Thoracic aorta (tissue), 2 donors: ENCODE measurements around the gene NDUFV2. TPM values are rescaled to one million over a fixed set of nuclear protein-coding genes. Genes with fewer than 3 reads are reported as not detected.

Source experiments
- ATAC-seq: fragments of 150-250 bp; one replicate; pipeline ENCODE4 v1.8.0; 2017; ENCODE audit warnings: low read depth; ENCODE audit not compliant: insufficient number of reproducible peaks, low FRiP score
- DNase-seq: peaks from one replicate; pipeline ENCODE4 v3.0.0-alpha.2; 2020; ENCODE audit warnings: low spot score
- H3K27ac ChIP-seq, 2 donors: fragments of 200-600 bp; sonication (generic); 1 replicate in 1 of 2; 2 replicates in 1 of 2; pipeline ENCODE4 v1.5.1; 2016; ENCODE audit warnings: mild to moderate bottlenecking in 2 of 2, moderate library complexity in 2 of 2
- H3K27me3 ChIP-seq: fragments of 200-600 bp; sonication (generic); replicated peaks from 2 replicates; pipeline ENCODE4 v1.6.0; 2016; ENCODE audit warnings: mild to moderate bottlenecking; ENCODE audit not compliant: insufficient read depth
- H3K36me3 ChIP-seq: fragments of 200-600 bp; sonication (generic); one replicate; pipeline ENCODE4 v1.5.1; 2016
- H3K4me1 ChIP-seq, 2 donors: fragments of 200-600 bp; sonication (generic); 1 replicate in 1 of 2; 2 replicates in 1 of 2; pipeline versions ENCODE4 v1.5.1 to v1.6.0; 2016; ENCODE audit warnings: low read depth in 2 of 2, mild to moderate bottlenecking in 1 of 2; ENCODE audit not compliant: control insufficient read depth in 1 of 2
- H3K4me3 ChIP-seq: fragments of 200-600 bp; sonication (generic); 2 replicates; pipeline ENCODE4 v1.5.1; 2016; ENCODE audit warnings: mild to moderate bottlenecking
- H3K9me3 ChIP-seq: fragments of 200-600 bp; sonication (generic); 2 replicates; pipeline ENCODE4 v1.5.1; 2016
- CTCF ChIP-seq: fragments of 200-600 bp; sonication (generic); IDR thresholded peaks from one replicate; pipeline ENCODE4 v1.5.1; 2019; ENCODE audit warnings: antibody characterized with exemption
- total RNA-seq, 2 donors: library from RNA; depleted of rRNA; stranded (reverse); fragments of >200 nt; gene quantifications; one replicate each; pipeline versions ENCODE4 v1.1.0 to v1.2.3, GENCODE V29; 2016

Gene NDUFV2
- total RNA-seq, 2 donors from 2014 or later, result 44.0 to 94.9 TPM

- H3K9me3 ChIP-seq, result no peaks in the 10 kb centered on the region
- peaks cover 18 to 42% of the 10 kb centered on the region in 2 donors for H3K4me1 ChIP-seq
- no peak for DNase-seq
- no peak for TF ChIP-seq CTCF
- no peak for ATAC-seq
- no peak overlapping the region for H3K4me3 ChIP-seq
- H3K27ac ChIP-seq, result no peak overlapping the region
- H3K36me3 ChIP-seq, result no peaks in the 10 kb centered on the region
- no peaks in the 10 kb centered on the region for H3K27me3 ChIP-seq
Measured at GRCh38 chr18:9173770-9174233, 71.3 kb downstream of the NDUFV2 start.

GRCh38 chr18:9174302-9174701 lies 71.8 kb downstream of the NDUFV2 start:
- DNase-seq, result no peak
- no peak for TF ChIP-seq CTCF
- no peaks in the 10 kb centered on the region for H3K9me3 ChIP-seq
- H3K27ac ChIP-seq, result no peak overlapping the region
- no peaks in the 10 kb centered on the region for H3K27me3 ChIP-seq
- H3K4me3 ChIP-seq, result no peak overlapping the region
- no peak for ATAC-seq
- no peaks in the 10 kb centered on the region for H3K36me3 ChIP-seq
- peaks cover 18 to 42% of the 10 kb centered on the region in 2 donors for H3K4me1 ChIP-seq

GRCh38 chr18:9175115-9175514 lies 72.6 kb downstream of the NDUFV2 start:
- no peaks in the 10 kb centered on the region for H3K9me3 ChIP-seq
- TF ChIP-seq CTCF, result no peak
- DNase-seq (no peak), ATAC-seq (no peak)
- no peak overlapping the region for H3K27ac ChIP-seq
- H3K36me3 ChIP-seq, result no peaks in the 10 kb centered on the region
- H3K4me1 ChIP-seq, result peaks cover 18 to 42% of the 10 kb centered on the region in 2 donors
- no peak overlapping the region for H3K4me3 ChIP-seq
- H3K27me3 ChIP-seq, result no peaks in the 10 kb centered on the region

- H3K27me3 ChIP-seq, result no peaks in the 10 kb centered on the region
- ATAC-seq, result no peak
- H3K4me3 ChIP-seq, result no peak overlapping the region
- DNase-seq, result no peak
- no peaks in the 10 kb centered on the region for H3K9me3 ChIP-seq
- peaks cover 24 to 45% of the 10 kb centered on the region in 2 donors for H3K4me1 ChIP-seq
- no peak for TF ChIP-seq CTCF
- no peaks in the 10 kb centered on the region for H3K36me3 ChIP-seq
- no peak overlapping the region for H3K27ac ChIP-seq
Measured at GRCh38 chr18:9177031-9177430, 74.5 kb downstream of the NDUFV2 start.

- ATAC-seq (no peak), DNase-seq (no peak)
- Histone ChIP-seq H3K9me3 (no peaks in the 10 kb centered on the region), H3K36me3 (no peaks in the 10 kb centered on the region), H3K4me3 (no peak overlapping the region), H3K4me1 (peaks cover 24 to 40% of the 10 kb centered on the region in 2 donors), H3K27me3 (no peaks in the 10 kb centered on the region), H3K27ac (no peak overlapping the region)
- TF ChIP-seq CTCF, result no peak
Measured at GRCh38 chr18:9177466-9177865, 75.0 kb downstream of the NDUFV2 start.
